Astrocyte (in vitro differentiated cells and primary cell): ENCODE measurements around the gene ZBTB49. TPM values are rescaled to one million over a fixed set of nuclear protein-coding genes. Genes with fewer than 3 reads are reported as not detected.

Source experiments
- DNase-seq: peaks from one replicate; pipeline ENCODE4 v3.0.0-alpha.2; 2010; ENCODE audit warnings: low read depth
- FAIRE-seq: peaks from 2 replicates; lab custom pipeline; 2011; peaks lifted over from hg19 to GRCh38; lab: Jason Lieb, UNC
- H2AFZ ChIP-seq: 2 replicates; pipeline ENCODE4 v1.6.0; 2012; ENCODE audit warnings: low read depth, low read length, inconsistent platforms
- H3K27ac ChIP-seq: 2 replicates; pipeline ENCODE4 v1.5.1; 2011; ENCODE audit warnings: low read depth, low read length, inconsistent platforms
- H3K27me3 ChIP-seq: 2 replicates; pipeline ENCODE4 v1.6.0; 2011; ENCODE audit warnings: low read length, inconsistent platforms; ENCODE audit not compliant: insufficient read depth
- H3K36me3 ChIP-seq: 2 replicates; pipeline ENCODE4 v1.5.1; 2011; ENCODE audit warnings: low read length, inconsistent platforms; ENCODE audit not compliant: insufficient read depth
- H3K4me1 ChIP-seq: 2 replicates; pipeline ENCODE4 v1.5.1; 2011; ENCODE audit warnings: low read length, inconsistent platforms; ENCODE audit not compliant: insufficient read depth
- H3K4me2 ChIP-seq: 2 replicates; pipeline ENCODE4 v1.6.0; 2012; ENCODE audit warnings: low read length, inconsistent platforms
- H3K4me3 ChIP-seq: 2 replicates; pipeline ENCODE4 v1.5.1; 2011; ENCODE audit warnings: low read depth, mild to moderate bottlenecking, low read length, inconsistent platforms; ENCODE audit not compliant: insufficient read depth
- H3K79me2 ChIP-seq: 2 replicates; pipeline ENCODE4 v1.6.0; 2012; ENCODE audit warnings: mild to moderate bottlenecking, low read length, inconsistent platforms; ENCODE audit not compliant: insufficient read depth
- H3K9ac ChIP-seq: 2 replicates; pipeline ENCODE4 v1.6.0; 2012; ENCODE audit warnings: mild to moderate bottlenecking, low read length, inconsistent platforms
- H3K9me3 ChIP-seq: 2 replicates; pipeline ENCODE4 v1.5.1; 2012; ENCODE audit warnings: low read depth, mild to moderate bottlenecking, low read length, inconsistent platforms; ENCODE audit not compliant: insufficient read depth
- H4K20me1 ChIP-seq: 2 replicates; pipeline ENCODE4 v1.6.0; 2012; ENCODE audit warnings: low read length, inconsistent platforms; ENCODE audit not compliant: insufficient read depth
- H3K27ac Mint-ChIP-seq: one replicate; pipeline ENCODE4 v1.8.0; 2021; ENCODE audit warnings: mild to moderate bottlenecking, mixed read lengths; ENCODE audit not compliant: unreplicated experiment
- H3K27me3 Mint-ChIP-seq: one replicate; pipeline ENCODE4 v1.8.0; 2021; ENCODE audit warnings: low read depth, mixed read lengths; ENCODE audit not compliant: unreplicated experiment
- H3K36me3 Mint-ChIP-seq: one replicate; pipeline ENCODE4 v1.8.0; 2021; ENCODE audit warnings: low read depth, mixed read lengths; ENCODE audit not compliant: unreplicated experiment
- H3K4me1 Mint-ChIP-seq: one replicate; pipeline ENCODE4 v1.8.0; 2021; ENCODE audit warnings: low read depth, mixed read lengths; ENCODE audit not compliant: unreplicated experiment
- H3K4me3 Mint-ChIP-seq: one replicate; pipeline ENCODE4 v1.8.0; 2021; ENCODE audit warnings: mild to moderate bottlenecking, moderate library complexity, mixed read lengths; ENCODE audit not compliant: unreplicated experiment
- H3K9me3 Mint-ChIP-seq: one replicate; pipeline ENCODE4 v1.8.0; 2021; ENCODE audit warnings: mild to moderate bottlenecking, mixed read lengths; ENCODE audit not compliant: unreplicated experiment
- CTCF ChIP-seq: IDR thresholded peaks from 2 replicates; pipeline ENCODE4 v1.5.1; 2011; ENCODE audit warnings: low read depth, mild to moderate bottlenecking, inconsistent platforms, low read length, moderate library complexity; ENCODE audit not compliant: insufficient read depth
- EZH2 ChIP-seq: IDR thresholded peaks from 2 replicates; pipeline ENCODE4 v1.6.1; 2012; ENCODE audit warnings: mild to moderate bottlenecking, low read length, inconsistent platforms; ENCODE audit not compliant: insufficient read depth
- total RNA-seq: library from RNA; stranded (reverse); gene quantifications from 2 replicates; pipeline ENCODE4 v1.2.1, GENCODE V29; 2021

The ZBTB49 gene
- total RNA-seq, 1 donor from 2014 or later, result 5.5 TPM

GRCh38 chr4:4281787-4282186 is 8.3 kb upstream of the ZBTB49 start:
- Histone ChIP-seq H3K9me3 (no peaks in the 10 kb centered on the region), H3K4me3 (no peak overlapping the region), H3K27me3 (no peaks in the 10 kb centered on the region), H2AFZ (no peak overlapping the region), H3K79me2 (peaks cover 9% of the 10 kb centered on the region), H3K27ac (no peak overlapping the region), H3K4me2 (no peak overlapping the region), H3K4me1 (no peaks in the 10 kb centered on the region), H4K20me1 (no peaks in the 10 kb centered on the region), H3K9ac (no peak overlapping the region), H3K36me3 (peaks cover 52% of the 10 kb centered on the region)
- H3K27me3 Mint-ChIP-seq, result no peaks in the 10 kb centered on the region
- peaks cover 8% of the 10 kb centered on the region for H3K36me3 Mint-ChIP-seq
- H3K4me1 Mint-ChIP-seq, result peaks cover 6% of the 10 kb centered on the region
- H3K27ac Mint-ChIP-seq, result no peak overlapping the region
- no peak overlapping the region for H3K4me3 Mint-ChIP-seq
- no peak for DNase-seq
- TF ChIP-seq CTCF (no peak), EZH2 (no peak)
- no peaks in the 10 kb centered on the region for H3K9me3 Mint-ChIP-seq
- no peak for FAIRE-seq

DNA sequence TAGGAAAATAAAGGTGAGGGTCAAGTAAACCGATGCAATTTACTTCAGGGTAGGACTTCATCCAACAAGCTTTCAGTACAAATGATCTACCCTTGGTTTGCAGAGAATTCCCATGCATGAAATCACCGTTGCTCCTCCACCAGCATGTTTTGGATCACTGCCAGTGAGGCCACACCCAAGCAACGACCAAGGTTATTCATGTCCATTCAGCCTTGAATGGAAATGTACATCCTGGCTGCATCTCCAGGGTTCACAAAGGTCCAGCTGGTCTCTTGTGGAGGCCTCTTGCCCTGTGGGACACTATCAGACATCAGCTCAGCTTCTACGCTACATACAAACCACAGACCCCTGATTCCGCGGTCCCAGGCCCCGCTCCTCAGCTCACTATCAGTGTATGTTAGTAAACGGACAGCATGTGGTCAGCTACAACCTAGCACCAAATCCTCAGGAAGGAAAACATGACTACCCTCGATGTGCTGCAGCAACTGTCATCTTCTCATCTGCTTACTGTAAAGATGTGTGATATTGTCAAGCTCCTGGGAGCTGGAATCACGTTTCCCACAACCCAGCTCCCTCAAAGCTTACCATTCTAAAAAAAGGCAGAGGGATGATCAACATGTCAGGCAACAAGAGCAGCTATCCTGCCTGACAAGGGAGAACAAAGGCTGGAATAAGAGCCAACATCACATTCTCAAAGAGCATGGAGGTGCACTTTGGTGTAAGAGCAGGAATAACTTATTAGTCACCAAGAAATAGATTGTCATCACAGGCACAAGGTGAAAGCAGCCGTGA is 5.0 kb upstream of the ZBTB49 start:
- H2AFZ ChIP-seq, result no peak overlapping the region
- peaks cover 18% of the 10 kb centered on the region for H3K4me1 Mint-ChIP-seq

More for the DNA sequence above, 5.0 kb upstream of the ZBTB49 start:
- Histone ChIP-seq H3K36me3 (peaks cover 31% of the 10 kb centered on the region), H3K9me3 (no peaks in the 10 kb centered on the region), H3K27ac (no peak overlapping the region), H3K27me3 (no peaks in the 10 kb centered on the region), H3K79me2 (peaks cover 41% of the 10 kb centered on the region), H3K4me2 (no peak overlapping the region), H3K4me3 (no peak overlapping the region), H3K9ac (no peak overlapping the region), H4K20me1 (peaks cover 13% of the 10 kb centered on the region), H3K4me1 (peaks cover 8% of the 10 kb centered on the region)
- H3K36me3 Mint-ChIP-seq, result peaks cover 4% of the 10 kb centered on the region
- no peaks in the 10 kb centered on the region for H3K9me3 Mint-ChIP-seq
- TF ChIP-seq EZH2, result no peak
- no peak for TF ChIP-seq CTCF
- FAIRE-seq, result no peak
- peak; percentile 10 for DNase-seq
- no peak overlapping the region for H3K27ac Mint-ChIP-seq
- no peaks in the 10 kb centered on the region for H3K27me3 Mint-ChIP-seq
- no peak overlapping the region for H3K4me3 Mint-ChIP-seq
